DMS153 treated with DMSO at 0.1 percent for 48 hours (cell line): ENCODE measurements around the gene NRL.

Experiments used
- DNase-seq: peaks from one replicate; lab custom pipeline; 2025; ENCODE audit not compliant: unreplicated experiment; lab: John Stamatoyannopoulos, UW

The NRL gene

GRCh38 chr14:24083462-24083861 lies 31.3 kb downstream of the NRL start:
- no peak for DNase-seq

- DNase-seq, result no peak
Observed at GRCh38 chr14:24082411-24083080, 32.2 kb downstream of the NRL start.

DNA sequence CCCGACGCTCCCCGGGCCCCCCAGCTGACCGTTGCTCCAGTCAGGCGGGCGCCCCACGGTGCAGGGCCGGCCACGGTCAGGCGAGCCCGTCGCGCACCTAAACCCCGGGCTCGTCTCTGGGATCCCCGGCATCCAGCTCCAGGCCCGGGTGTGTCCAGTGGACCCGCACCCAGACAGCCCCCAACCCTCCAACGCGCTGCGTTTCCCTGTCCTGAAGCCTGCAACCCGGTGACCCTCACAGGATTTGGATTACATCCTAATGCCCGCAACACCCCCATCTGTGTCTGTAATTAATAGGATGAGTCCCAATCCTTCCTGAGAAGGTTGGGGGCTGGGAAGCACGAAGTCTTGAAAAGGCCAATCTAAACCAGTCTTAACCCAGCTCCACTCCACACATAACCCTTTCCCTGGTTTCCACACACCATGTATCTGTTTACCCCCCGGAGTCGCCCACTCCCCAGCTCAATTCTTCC lies 33.0 kb downstream of the NRL start:
- no peak for DNase-seq

- DNase-seq, result peak; percentile 28
Observed at GRCh38 chr14:24080888-24081738, 33.6 kb downstream of the NRL start.

- no peak for DNase-seq
Observed at GRCh38 chr14:24080142-24080530, 34.6 kb downstream of the NRL start.

DNA sequence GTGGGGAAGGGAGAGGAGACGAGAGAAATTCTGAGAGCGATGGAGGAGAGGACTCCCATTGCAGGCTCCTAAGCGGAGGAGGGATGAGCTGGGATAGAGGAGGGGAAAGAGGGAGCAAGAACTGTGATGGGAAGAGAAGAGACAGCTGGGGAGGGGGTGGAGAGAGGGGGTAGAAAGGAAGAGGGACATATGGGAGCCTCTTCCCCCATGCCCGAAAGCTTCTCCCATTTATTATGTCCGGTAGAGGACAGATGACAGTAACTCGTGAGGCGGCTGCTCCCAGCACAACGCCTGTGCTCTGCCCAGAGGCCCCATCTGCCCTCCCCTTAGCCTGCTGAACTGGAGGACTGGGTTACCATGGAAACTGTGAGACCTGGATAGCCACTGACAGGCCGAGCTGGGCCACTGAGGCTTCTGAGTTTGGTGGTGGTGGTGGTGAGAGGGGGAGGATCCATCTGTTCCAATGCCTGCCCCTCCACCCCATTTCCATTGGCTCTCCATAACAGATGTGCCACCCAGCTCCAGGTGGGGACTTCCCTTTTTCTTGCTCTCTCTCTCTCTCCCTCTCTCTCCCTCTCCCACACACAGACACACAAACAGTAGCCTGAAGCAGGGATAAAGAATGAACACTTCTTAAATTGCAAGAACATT lies 35.1 kb downstream of the NRL start:
- DNase-seq, result no peak

- DNase-seq, result no peak
Observed at GRCh38 chr14:24078146-24078545, 36.6 kb downstream of the NRL start.

DNA sequence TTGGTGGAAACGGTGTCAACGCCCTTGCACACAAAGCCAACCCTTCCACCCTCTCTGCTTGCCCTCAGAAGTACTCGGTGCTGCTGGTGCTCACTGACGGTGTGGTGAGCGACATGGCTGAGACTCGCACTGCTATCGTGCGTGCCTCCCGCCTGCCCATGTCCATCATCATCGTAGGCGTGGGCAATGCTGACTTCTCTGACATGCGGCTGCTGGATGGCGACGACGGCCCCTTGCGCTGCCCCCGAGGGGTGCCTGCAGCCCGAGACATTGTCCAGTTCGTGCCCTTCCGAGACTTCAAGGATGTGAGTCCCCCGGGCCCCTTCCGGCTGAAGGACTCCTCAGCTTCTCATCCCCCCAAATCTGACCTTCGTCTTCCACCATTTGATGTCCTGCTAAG lies 37.7 kb downstream of the NRL start:
- DNase-seq, result no peak

DNA sequence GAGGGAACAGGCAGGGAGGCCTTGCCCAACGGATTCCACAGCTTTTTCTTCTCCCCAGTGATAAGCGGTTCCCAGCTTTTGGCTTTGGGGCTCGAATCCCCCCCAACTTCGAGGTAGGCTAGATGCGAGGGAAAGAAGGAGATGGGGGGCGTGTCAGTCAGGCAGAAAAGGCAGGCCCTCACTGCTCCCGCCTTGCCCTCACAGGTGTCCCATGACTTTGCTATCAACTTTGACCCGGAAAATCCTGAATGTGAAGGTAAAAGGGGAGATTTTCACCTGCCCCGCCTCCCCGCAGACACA lies 38.5 kb downstream of the NRL start:
- DNase-seq, result no peak

- no peak for DNase-seq
Observed at GRCh38 chr14:24075485-24076301, 39.1 kb downstream of the NRL start.

GRCh38 chr14:24074625-24075484 lies 39.9 kb downstream of the NRL start:
- no peak for DNase-seq

DNA sequence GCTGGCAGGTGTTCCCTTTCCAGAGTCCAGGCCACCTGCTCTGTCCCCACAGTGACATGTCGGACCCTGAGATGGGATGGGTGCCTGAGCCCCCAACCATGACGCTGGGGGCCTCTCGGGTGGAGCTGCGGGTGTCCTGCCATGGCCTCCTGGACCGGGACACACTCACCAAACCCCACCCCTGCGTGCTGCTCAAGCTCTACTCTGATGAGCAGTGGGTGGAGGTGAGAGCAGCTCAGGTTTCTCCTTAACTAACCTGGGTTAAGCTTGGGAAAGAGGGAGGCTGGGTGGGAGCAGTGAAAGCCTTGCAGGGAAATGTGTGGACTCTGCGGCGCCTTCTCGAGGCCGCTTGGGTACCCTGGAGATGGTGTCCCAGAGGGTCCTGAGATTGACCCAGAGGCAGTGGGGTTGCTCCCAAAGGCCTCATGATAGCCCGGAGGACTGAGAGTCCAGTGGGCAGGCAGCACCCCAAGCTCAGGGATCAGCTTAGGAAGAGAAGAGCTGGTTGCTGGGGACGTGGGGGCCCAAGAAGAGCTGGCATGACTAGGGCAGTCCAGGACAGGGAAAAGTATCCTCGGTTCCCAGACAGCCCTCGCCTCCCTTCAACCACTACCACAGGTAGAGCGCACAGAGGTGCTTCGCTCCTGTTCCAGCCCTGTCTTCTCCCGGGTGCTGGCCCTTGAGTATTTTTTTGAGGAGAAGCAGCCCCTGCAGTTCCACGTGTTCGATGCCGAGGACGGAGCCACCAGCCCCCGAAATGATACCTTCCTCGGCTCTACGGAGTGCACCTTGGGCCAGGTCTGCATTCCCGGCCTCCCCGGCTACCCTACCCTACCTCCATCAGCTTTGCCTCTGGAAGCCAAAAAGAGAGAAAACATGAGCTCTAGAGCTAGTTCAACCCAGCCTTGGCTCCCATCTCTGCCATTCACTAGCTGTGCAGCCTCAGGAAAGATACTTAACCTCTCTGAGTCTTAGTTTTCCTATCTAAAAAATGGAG lies 41.6 kb downstream of the NRL start:
- DNase-seq, result no peak

GRCh38 chr14:24072436-24072835 lies 42.3 kb downstream of the NRL start:
- no peak for DNase-seq

DNA sequence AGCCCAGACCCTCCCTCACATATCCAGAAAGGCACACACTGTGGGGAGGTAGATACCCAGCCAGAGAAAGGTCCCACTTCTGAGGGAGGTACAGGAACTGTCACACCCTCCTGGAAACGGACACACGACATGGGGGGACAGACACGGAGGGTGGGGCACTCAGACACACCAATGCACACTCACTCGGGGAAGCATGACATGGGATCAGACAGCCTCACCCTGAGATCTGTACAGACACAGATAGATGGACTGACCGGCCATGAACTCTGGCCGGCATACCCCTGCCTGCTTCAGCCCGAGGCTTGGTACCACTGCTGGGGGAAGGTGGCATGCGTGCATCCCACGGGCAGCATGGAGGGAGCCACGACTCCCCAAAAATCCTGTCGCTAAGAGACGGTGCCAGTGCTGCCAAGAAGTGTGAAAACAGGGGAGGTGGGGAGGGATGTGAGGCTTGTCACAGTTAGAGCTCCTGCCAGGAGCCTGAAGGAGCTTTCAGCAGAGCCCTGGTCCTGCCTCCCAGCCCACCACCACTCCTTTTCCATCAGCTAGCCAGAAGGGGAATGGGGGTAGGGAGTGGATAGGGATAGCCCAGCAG lies 42.8 kb downstream of the NRL start:
- DNase-seq, result no peak

GRCh38 chr14:24071144-24071697 lies 43.5 kb downstream of the NRL start, which contains the start of gene CPNE6:
TSS of gene CPNE6 (plus strand) at chr14:24071562. CDS start at chr14:24072937, 1,375 bp downstream.
- DNase-seq, result no peak

DNA sequence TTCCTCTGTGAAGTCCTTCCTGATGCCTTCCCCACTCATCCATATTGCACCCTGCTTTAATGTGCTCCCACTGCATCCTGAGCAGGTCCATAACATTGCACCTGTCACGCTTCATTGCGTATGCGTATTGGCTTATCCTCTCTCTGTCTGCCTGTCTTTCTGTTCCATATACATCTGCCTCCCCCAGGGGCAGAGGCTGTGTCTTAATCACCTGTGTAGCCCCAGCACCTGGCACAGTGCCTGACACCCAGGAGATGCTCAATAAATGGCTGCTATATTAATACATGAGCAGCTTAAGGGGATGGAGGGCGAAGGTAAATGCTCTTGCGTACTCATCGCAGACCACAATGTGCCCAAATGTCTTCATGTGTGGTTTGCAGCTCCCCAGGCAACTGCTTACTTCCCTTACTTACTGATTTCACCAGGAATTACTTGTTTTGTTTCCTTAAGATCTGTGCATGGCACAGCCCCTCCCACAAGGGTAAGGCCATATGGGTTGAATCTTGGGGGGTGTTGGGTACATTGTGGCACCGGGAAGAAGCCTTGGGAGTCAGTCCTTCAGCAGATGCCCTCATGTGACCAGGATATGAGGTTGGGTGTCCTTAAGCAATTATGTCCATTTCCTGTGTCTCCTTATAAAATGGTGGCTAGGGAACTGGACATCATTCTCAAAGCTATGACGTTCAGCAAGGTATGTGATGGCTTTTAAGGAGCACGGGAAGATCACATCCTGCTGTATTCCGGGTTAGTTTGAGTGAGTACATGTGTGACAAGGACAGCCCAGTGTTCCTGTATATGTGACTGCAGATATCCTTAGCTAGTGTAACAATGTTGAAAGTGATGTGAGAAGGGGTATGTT lies 44.2 kb downstream of the NRL start:
- DNase-seq, result no peak

GRCh38 chr14:24069411-24069735 lies 45.4 kb downstream of the NRL start:
- DNase-seq, result no peak
